AG09309 (cell line): Measurements from ENCODE around the gene TOMM40L.

Experiments used
- DNase-seq: peaks from one replicate; pipeline ENCODE4 v3.0.0-alpha.2; 2010; ENCODE audit warnings: low read depth
- H3K4me3 ChIP-seq: 2 replicates; pipeline ENCODE4 v1.5.1; 2011; ENCODE audit warnings: mild to moderate bottlenecking, low read depth, low read length, moderate library complexity; ENCODE audit not compliant: control insufficient read depth
- CTCF ChIP-seq: IDR thresholded peaks from 2 replicates; pipeline ENCODE4 v1.5.1; 2011; ENCODE audit warnings: mild to moderate bottlenecking, low read depth, low read length, inconsistent platforms; ENCODE audit not compliant: insufficient read depth, control insufficient read depth; ENCODE audit errors: missing control alignments

TOMM40L gene

GRCh38 chr1:161196521-161197451, 29.1 kb upstream of the TOMM40L start:
- peak; percentile 76 for DNase-seq
- no peak for TF ChIP-seq CTCF
- peak overlapping the region; percentile 66 for H3K4me3 ChIP-seq

GRCh38 chr1:161197560-161198193, 28.2 kb upstream of the TOMM40L start:
- no peak for DNase-seq
- TF ChIP-seq CTCF: no peak
- peak overlapping the region; percentile 66 for H3K4me3 ChIP-seq

- peak overlapping the region; percentile 66 for H3K4me3 ChIP-seq
- no peak for DNase-seq
- no peak for TF ChIP-seq CTCF
Observed at GRCh38 chr1:161198194-161198896, 27.5 kb upstream of the TOMM40L start.

GRCh38 chr1:161198897-161199431, 26.9 kb upstream of the TOMM40L start, which contains the start of gene ADAMTS4:
Gene ADAMTS4 (minus strand): TSS chr1:161199054. CDS start chr1:161198627, 427 bp downstream.
- TF ChIP-seq CTCF: no peak
- DNase-seq: peak; percentile 77
- peak within 1 kb of the TSS; percentile 66 for H3K4me3 ChIP-seq

GRCh38 chr1:161199506-161200139, 26.2 kb upstream of the TOMM40L start:
- no peak for TF ChIP-seq CTCF
- no peak overlapping the region for H3K4me3 ChIP-seq
- no peak for DNase-seq
